Right lobe of liver (tissue), 6 donors: ENCODE results near the gene FAM151A. TPM values are rescaled to one million over a fixed set of nuclear protein-coding genes. Genes with fewer than 3 reads are reported as not detected.

Source experiments
- ATAC-seq, 4 donors: fragments of 200-7000 bp; cut with Tn5 transposase; one replicate each; pipeline ENCODE4 v1.9.1; 2020; ENCODE audit warnings: mild to moderate bottlenecking in 4 of 4, moderate library complexity in 4 of 4
- DNase-seq, 3 donors: peaks; one replicate each; pipeline ENCODE4 v3.0.0-alpha.2; 2020
- H3K27ac ChIP-seq, 3 donors: fragments of 200-600 bp; one replicate each; pipeline ENCODE4 v1.8.0; 2022
- H3K27me3 ChIP-seq, 2 donors: fragments of 200-600 bp; one replicate each; pipeline ENCODE4 v1.8.0; 2022
- H3K36me3 ChIP-seq, 4 donors: fragments of 200-600 bp; sonication (generic) in 1 of 4; one replicate each; pipeline versions ENCODE4 v1.5.1 to v1.8.0; 2017 to 2022; ENCODE audit warnings: control low read depth in 1 of 4
- H3K4me1 ChIP-seq, 4 donors: fragments of 200-600 bp; sonication (generic) in 1 of 4; one replicate each; pipeline versions ENCODE4 v1.5.1 to v1.8.0; 2017 to 2022; ENCODE audit warnings: control low read depth in 1 of 4
- H3K4me3 ChIP-seq, 3 donors: fragments of 200-600 bp; one replicate each; pipeline ENCODE4 v1.8.0; 2022
- H3K9me3 ChIP-seq, 4 donors: fragments of 200-600 bp; sonication (generic) in 1 of 4; one replicate each; pipeline versions ENCODE4 v1.5.1 to v1.8.0; 2017 to 2022; ENCODE audit warnings: control low read depth in 1 of 4
- CTCF ChIP-seq, 4 donors: fragments of 200-600 bp in 3 of 4; fragments of 450-650 bp in 1 of 4; IDR thresholded peaks; one replicate each; pipeline versions ENCODE4 v1.5.1 to v1.8.0; 2016 to 2022; ENCODE audit warnings: antibody characterized with exemption in 4 of 4, mild to moderate bottlenecking in 2 of 4
- POLR2A ChIP-seq: fragments of 450-650 bp; IDR thresholded peaks from one replicate; pipeline ENCODE4 v1.6.1; 2017; ENCODE audit warnings: antibody characterized with exemption, mild to moderate bottlenecking
- WGBS: methylation state at CpG from one replicate; pipeline ENCODE4 v1.1.6; 2018; ENCODE audit warnings: low coverage, low lambda C conversion rate; ENCODE audit not compliant: insufficient coverage; ENCODE audit errors: missing lambda C conversion rate; 5-methylcytosine and 5-hydroxymethylcytosine counted together
- intact Hi-C, 2 donors: fragments of 100-400 bp; cut with DNase I; formaldehyde crosslinking; loops; one replicate each; pipeline versions ENCODE4 v1.11.2 to v1.14.1; 2022
- total RNA-seq, 6 experiments: library from RNA; depleted of rRNA in 2 of 6; stranded (reverse); fragments of >200 nt in 2 of 6; fragmentation: NEBNext Ultra II Directional in 3 of 6; extraction: Animal tissue kit (Norgen Biotek cat#: 25700) in 3 of 6; gene quantifications; one replicate each; pipeline versions ENCODE4 v1.1.0 to v1.2.4, GENCODE V29; 2016 to 2023
- donor health status: DM: no; HTN: yes; CAD: no.
- donor health status: DM: no; HTN: no; CAD: no.
- donor health status: DM: no; HTN: no; CAD: no.
- donor health status: DM: no; HTN: yes; CAD: no.
- donor health status: DM: no; HTN: yes; CAD: no.

The FAM151A gene
- total RNA-seq, 6 experiments from 2014 or later: 0.12 to 72.9 (median 5.2) TPM

GRCh38 chr1:54610048-54610447 is 13.3 kb downstream of the FAM151A start:
- ATAC-seq: no peak
- Histone ChIP-seq H3K4me1 (no peaks in the 10 kb centered on the region), H3K4me3 (no peak overlapping the region), H3K9me3 (no peaks in the 10 kb centered on the region), H3K36me3 (no peaks in the 10 kb centered on the region), H3K27ac (no peak overlapping the region), H3K27me3 (no peaks in the 10 kb centered on the region)
- DNase-seq: no peak
- no peak for TF ChIP-seq POLR2A
- no peak for TF ChIP-seq CTCF (IDR thresholded peaks at IDR 0.05)
- intact Hi-C loops: no loop called here
- WGBS: 100% methylated on average over 1 of the region's 6 CpGs

- Histone ChIP-seq H3K4me3 (no peak overlapping the region), H3K27ac (no peak overlapping the region), H3K36me3 (no peaks in the 10 kb centered on the region), H3K27me3 (no peaks in the 10 kb centered on the region), H3K4me1 (no peaks in the 10 kb centered on the region), H3K9me3 (no peaks in the 10 kb centered on the region)
- DNase-seq: no peak
- 85% methylated on average over 4 of the region's 16 CpGs for WGBS
- no peak for ATAC-seq
- intact Hi-C loops: no loop called here
- TF ChIP-seq POLR2A: no peak
- no peak for TF ChIP-seq CTCF (IDR thresholded peaks at IDR 0.05)
Measured at GRCh38 chr1:54609301-54609921, 13.9 kb downstream of the FAM151A start.

GRCh38 chr1:54608566-54609230 is 14.6 kb downstream of the FAM151A start:
- Histone ChIP-seq H3K27me3 (no peaks in the 10 kb centered on the region), H3K4me1 (no peaks in the 10 kb centered on the region), H3K4me3 (no peak overlapping the region), H3K27ac (no peak overlapping the region), H3K36me3 (no peaks in the 10 kb centered on the region), H3K9me3 (no peaks in the 10 kb centered on the region)
- ATAC-seq (no peak), DNase-seq (no peak)
- TF ChIP-seq CTCF (IDR thresholded peaks at IDR 0.05) (no peak), POLR2A (no peak)
- WGBS: 100% methylated on average over 2 of the region's 9 CpGs
- intact Hi-C loops: no loop called here

GRCh38 chr1:54607821-54608565 is 15.3 kb downstream of the FAM151A start:
- intact Hi-C loops: no loop called here
- no peaks in the 10 kb centered on the region for H3K36me3 ChIP-seq
- no peak overlapping the region for H3K4me3 ChIP-seq
- no peaks in the 10 kb centered on the region for H3K9me3 ChIP-seq
- DNase-seq (no peak), ATAC-seq (no peak)
- WGBS: 91% methylated on average over 6 of the region's 19 CpGs
- no peaks in the 10 kb centered on the region for H3K4me1 ChIP-seq
- no peaks in the 10 kb centered on the region for H3K27me3 ChIP-seq
- TF ChIP-seq CTCF (IDR thresholded peaks at IDR 0.05): no peak
- TF ChIP-seq POLR2A: no peak
- H3K27ac ChIP-seq: no peak overlapping the region
